ENCODE measurements around the gene MSRB2. TPM values are rescaled to one million over a fixed set of nuclear protein-coding genes. Genes with fewer than 3 reads are reported as not detected.

MSRB2 gene
- total and polyA plus RNA-seq, 2 of the 4 experiments (the other 2 are of a cell fraction) = 10.6 to 20.1 TPM

GRCh38 chr10:23157239-23157681, 61.9 kb downstream of the MSRB2 start:
- H4K91ac ChIP-seq (ENCODE audit: insufficient read depth, low read depth, low read length) = no peak overlapping the region
- TF ChIP-seq MAFK (IDR thresholded peaks at IDR 0.05; ENCODE audit: low read depth, low read length) (no peak), SMC3 (IDR thresholded peaks at IDR 0.05; ENCODE audit: low read depth, low read length) (no peak)
- H2BK120ac ChIP-seq (ENCODE audit: low read depth, low read length) = no peak overlapping the region
- no peak for ATAC-seq (ENCODE audit: low read depth)
- H3K4me1 ChIP-seq (ENCODE audit: control insufficient read depth, insufficient read depth, low read length) = no peaks in the 10 kb centered on the region
- no peak overlapping the region for H3K27ac ChIP-seq (ENCODE audit: insufficient read depth, low read length)
- peaks cover 2% of the 10 kb centered on the region; the same call in 1 of the 2 replicates for H3K27me3 ChIP-seq (ENCODE audit: control insufficient read depth, insufficient read depth, low read length)
- H2BK20ac ChIP-seq (ENCODE audit: low read depth, low read length) = no peak overlapping the region
- no peak overlapping the region for H4K8ac ChIP-seq (ENCODE audit: low read depth in 2 of 2, low read length in 2 of 2)
- no peaks in the 10 kb centered on the region for H3K9me1 ChIP-seq (ENCODE audit: insufficient read depth, low read length)
- intact Hi-C loops (cut with micrococcal nuclease) (no loop called here), in situ Hi-C loops (cut with MboI; ENCODE audit: low sequenced_read_pairs) (loop anchor here (10.0 to 25.0 kb wide), 5 partner anchors 148 to 1355 kb away; partner anchors contain the start of gene KIAA1217), dilution Hi-C loops (cut with HindIII; ENCODE audit: low sequenced_read_pairs, unreplicated experiment) (no loop called here)
- CTCF ChIA-PET = interaction anchor here (0.8 to 2.0 kb wide), 3 partner anchors 8 to 138 kb away, joined by 3 to 12 read pairs (median 4); no protein-coding TSS in a partner anchor
- H3K36me3 ChIP-seq (ENCODE audit: control insufficient read depth, insufficient read depth, low read length) = no peaks in the 10 kb centered on the region
- H3K14ac ChIP-seq (replicated peaks; ENCODE audit: low read depth, low read length) = no peak overlapping the region
- H2AK5ac ChIP-seq (ENCODE audit: low read depth, low read length) = no peak overlapping the region
- H2BK5ac ChIP-seq (ENCODE audit: low read depth, low read length, poor library complexity, severe bottlenecking) = no peak overlapping the region
- no peak overlapping the region for H3K4ac ChIP-seq (ENCODE audit: low read depth, low read length)
- H4K5ac ChIP-seq (ENCODE audit: low read depth, low read length) = no peak overlapping the region
- H4K20me1 ChIP-seq (ENCODE audit: insufficient read depth, low read length) = no peaks in the 10 kb centered on the region
- no peak overlapping the region for H2BK15ac ChIP-seq (ENCODE audit: low read depth, low read length)
- H3K79me1 ChIP-seq (ENCODE audit: low read depth in 1 of 2, low read length in 2 of 2) = no peaks in the 10 kb centered on the region
- no peak overlapping the region for H3K23ac ChIP-seq (ENCODE audit: low read depth, low read length)
- POLR2A ChIA-PET (ENCODE audit: unreplicated experiment) = interaction anchor here (0.5 kb wide), 1 partner anchor 1311 kb away, joined by 4 read pairs; no protein-coding TSS in a partner anchor
- H3K9me3 ChIP-seq (ENCODE audit: control insufficient read depth, insufficient read depth, low read length) = no peaks in the 10 kb centered on the region
- no TSS peak for BruUV-seq (replicated peaks)
- no peak overlapping the region for H3K18ac ChIP-seq (ENCODE audit: low read depth, low read length)
- no peak for DNase-seq
- no peak overlapping the region for H3K9ac ChIP-seq (ENCODE audit: low read depth, low read length)
- no peak overlapping the region for H3K4me2 ChIP-seq (ENCODE audit: low read depth, low read length)
- H3K56ac ChIP-seq (ENCODE audit: extremely low read depth, insufficient read depth, low read length) = no peak overlapping the region
- H2AK9ac ChIP-seq (replicated peaks; ENCODE audit: low read depth, low read length, poor library complexity) = peak overlapping the region; percentile 55
- H3K4me3 ChIP-seq (ENCODE audit: insufficient read depth, low read depth, low read length) = no peak overlapping the region
- H2AFZ ChIP-seq (replicated peaks; ENCODE audit: low read length, poor library complexity) = no peak overlapping the region
- WGBS, 2 experiments (ENCODE audit: extremely low coverage in 2 of 2, insufficient read length in 1 of 2) = 74% methylated on average over 5 of the region's 14 CpGs; no CpG with 5 or more reads in 1 of the 2 experiments
